RWPE2 (cell line): ENCODE results near the gene MYO18B.
"Not testable (repeated sequence)": the region's sequence is repeated elsewhere in the genome, so short reads cannot be mapped to it uniquely, and the experiment has no call there.

Source experiments
- ATAC-seq: fragments of 200-7000 bp; cut with Tn5 transposase; 3 replicates; pipeline ENCODE4 v1.9.1; 2021; ENCODE audit warnings: low read depth
- DNase-seq: peaks from one replicate; pipeline ENCODE4 v3.0.0-alpha.2; 2020; ENCODE audit warnings: low spot score
- H3K27ac ChIP-seq: fragments of 450-650 bp; 2 replicates; pipeline ENCODE4 v1.5.1; 2017; ENCODE audit warnings: mild to moderate bottlenecking; ENCODE audit not compliant: poor library complexity, severe bottlenecking
- H3K27me3 ChIP-seq: fragments of 250-450 bp; sonication (Bioruptor Pico); 2 replicates; pipeline ENCODE4 v1.5.1; 2021; ENCODE audit warnings: mild to moderate bottlenecking, moderate library complexity; ENCODE audit not compliant: insufficient read depth, poor library complexity, severe bottlenecking
- H3K36me3 ChIP-seq: fragments of 250-450 bp; sonication (Bioruptor Pico); 2 replicates; pipeline ENCODE4 v1.5.1; 2020; ENCODE audit warnings: low read depth, mild to moderate bottlenecking, moderate library complexity
- H3K4me1 ChIP-seq: fragments of 250-450 bp; sonication (Bioruptor Pico); 2 replicates; pipeline ENCODE4 v1.5.1; 2021; ENCODE audit warnings: mild to moderate bottlenecking, moderate library complexity; ENCODE audit not compliant: insufficient read depth, poor library complexity, severe bottlenecking
- H3K4me3 ChIP-seq: fragments of 250-450 bp; sonication (Bioruptor Pico); 2 replicates; pipeline ENCODE4 v1.5.1; 2021; ENCODE audit warnings: mild to moderate bottlenecking, moderate library complexity; ENCODE audit not compliant: severe bottlenecking
- H3K9me3 ChIP-seq: fragments of 250-450 bp; sonication (Bioruptor Pico); 2 replicates; pipeline ENCODE4 v1.5.1; 2021; ENCODE audit warnings: mild to moderate bottlenecking, moderate library complexity; ENCODE audit not compliant: severe bottlenecking
- TF ChIP-seq, protein P1 (sequence below): fragments of 450-650 bp; IDR thresholded peaks from one replicate; pipeline ENCODE4 v1.5.1; 2017; ENCODE audit warnings: mild to moderate bottlenecking, moderate library complexity; ENCODE audit not compliant: poor library complexity, severe bottlenecking

MYO18B gene

DNA sequence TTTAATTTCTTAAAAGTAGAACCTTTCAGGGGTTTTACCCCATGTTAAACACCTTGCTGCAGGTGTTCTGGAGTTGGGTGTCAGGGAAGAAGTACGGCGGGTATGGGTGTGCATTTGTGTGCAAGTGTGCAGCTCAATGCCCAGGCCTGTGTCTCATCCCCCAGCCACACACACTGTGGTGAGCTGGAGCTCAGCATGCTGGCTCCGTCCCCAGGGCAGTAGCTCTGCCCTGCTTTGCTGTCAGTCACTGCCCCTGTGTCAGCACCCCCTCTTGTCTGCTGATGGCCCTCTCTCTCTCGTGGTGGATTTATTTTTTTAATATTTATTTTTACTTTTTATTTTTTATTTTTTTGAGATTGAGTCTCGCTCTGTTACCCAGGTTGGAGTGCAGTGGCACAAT is 35.8 kb upstream of the MYO18B start:
- TF ChIP-seq, protein P1, sequence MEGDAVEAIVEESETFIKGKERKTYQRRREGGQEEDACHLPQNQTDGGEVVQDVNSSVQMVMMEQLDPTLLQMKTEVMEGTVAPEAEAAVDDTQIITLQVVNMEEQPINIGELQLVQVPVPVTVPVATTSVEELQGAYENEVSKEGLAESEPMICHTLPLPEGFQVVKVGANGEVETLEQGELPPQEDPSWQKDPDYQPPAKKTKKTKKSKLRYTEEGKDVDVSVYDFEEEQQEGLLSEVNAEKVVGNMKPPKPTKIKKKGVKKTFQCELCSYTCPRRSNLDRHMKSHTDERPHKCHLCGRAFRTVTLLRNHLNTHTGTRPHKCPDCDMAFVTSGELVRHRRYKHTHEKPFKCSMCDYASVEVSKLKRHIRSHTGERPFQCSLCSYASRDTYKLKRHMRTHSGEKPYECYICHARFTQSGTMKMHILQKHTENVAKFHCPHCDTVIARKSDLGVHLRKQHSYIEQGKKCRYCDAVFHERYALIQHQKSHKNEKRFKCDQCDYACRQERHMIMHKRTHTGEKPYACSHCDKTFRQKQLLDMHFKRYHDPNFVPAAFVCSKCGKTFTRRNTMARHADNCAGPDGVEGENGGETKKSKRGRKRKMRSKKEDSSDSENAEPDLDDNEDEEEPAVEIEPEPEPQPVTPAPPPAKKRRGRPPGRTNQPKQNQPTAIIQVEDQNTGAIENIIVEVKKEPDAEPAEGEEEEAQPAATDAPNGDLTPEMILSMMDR, result no peak
- Histone ChIP-seq H3K27ac (no peak overlapping the region), H3K36me3 (no peaks in the 10 kb centered on the region), H3K4me3 (no peak overlapping the region), H3K9me3 (no peaks in the 10 kb centered on the region), H3K27me3 (no peaks in the 10 kb centered on the region), H3K4me1 (no peaks in the 10 kb centered on the region)
- DNase-seq, result no peak
- ATAC-seq, result no peak

DNA sequence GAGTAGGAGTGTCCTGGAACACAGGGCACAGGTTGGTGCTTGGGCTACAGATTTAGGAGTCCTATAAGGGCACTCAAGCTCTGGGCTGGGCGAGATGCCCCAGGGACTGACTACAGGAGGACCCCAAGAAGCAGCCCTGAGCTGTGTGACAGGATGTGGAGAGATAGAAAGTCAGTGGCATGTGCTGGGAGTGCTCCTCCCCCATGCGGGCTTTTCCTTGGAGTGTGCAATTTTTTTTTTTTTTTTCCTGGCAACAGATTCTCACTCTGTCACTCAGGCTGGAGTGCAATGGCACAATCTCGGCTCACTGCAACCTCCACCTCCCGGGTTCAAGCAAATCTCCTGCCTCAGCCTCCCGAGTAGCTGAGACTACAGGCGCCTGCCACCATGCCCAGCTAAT is 33.6 kb upstream of the MYO18B start:
- H3K9me3 ChIP-seq, H3K36me3 ChIP-seq, DNase-seq, H3K4me3 ChIP-seq, H3K27me3 ChIP-seq, H3K4me1 ChIP-seq, H3K27ac ChIP-seq, ATAC-seq: not testable (repeated sequence)

DNA sequence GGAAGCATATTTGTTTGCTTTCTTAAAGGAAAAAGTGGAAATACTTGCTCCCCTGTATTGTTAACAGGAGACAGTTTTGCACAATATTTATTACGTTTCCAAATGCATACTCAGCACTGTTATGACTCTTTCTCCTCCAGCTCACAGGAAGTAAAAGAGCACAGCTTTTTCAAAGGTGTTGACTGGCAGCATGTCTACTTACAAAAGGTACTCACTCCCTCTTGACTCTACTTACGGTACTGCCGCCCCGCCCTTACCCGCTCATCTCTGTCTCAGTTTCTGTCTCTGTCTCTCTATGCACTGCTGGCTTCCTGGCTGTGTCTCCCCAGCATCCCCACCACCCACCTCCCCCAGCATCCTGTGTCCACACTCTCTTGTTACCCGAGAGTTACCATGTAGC is 32.2 kb upstream of the MYO18B start:
- DNase-seq, result no peak
- Histone ChIP-seq H3K4me3 (no peak overlapping the region), H3K4me1 (no peaks in the 10 kb centered on the region), H3K27me3 (no peaks in the 10 kb centered on the region), H3K27ac (no peak overlapping the region), H3K9me3 (no peaks in the 10 kb centered on the region), H3K36me3 (no peaks in the 10 kb centered on the region)
- TF ChIP-seq, protein P1, result no peak
- no peak for ATAC-seq

DNA sequence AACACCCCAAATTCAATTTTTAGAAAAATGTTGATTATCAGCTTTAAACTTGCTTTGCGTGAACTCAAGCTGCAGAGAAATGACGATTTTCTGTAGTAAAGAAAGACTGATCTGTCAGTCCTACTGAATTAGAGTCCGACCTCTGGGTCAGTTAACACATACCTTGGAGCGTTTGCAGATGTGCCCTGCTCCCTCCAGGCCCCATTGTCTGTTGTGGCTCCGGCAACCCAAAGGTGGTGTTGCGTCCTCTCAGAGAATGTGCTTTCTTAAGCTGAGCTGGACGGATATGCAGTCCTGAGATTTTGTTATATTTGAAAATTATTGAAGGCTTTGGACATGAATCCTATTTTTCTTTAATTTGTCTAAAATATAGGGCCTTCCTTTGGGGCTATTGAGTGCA is 31.5 kb upstream of the MYO18B start:
- DNase-seq, result no peak
- no peak overlapping the region for H3K4me3 ChIP-seq

DNA sequence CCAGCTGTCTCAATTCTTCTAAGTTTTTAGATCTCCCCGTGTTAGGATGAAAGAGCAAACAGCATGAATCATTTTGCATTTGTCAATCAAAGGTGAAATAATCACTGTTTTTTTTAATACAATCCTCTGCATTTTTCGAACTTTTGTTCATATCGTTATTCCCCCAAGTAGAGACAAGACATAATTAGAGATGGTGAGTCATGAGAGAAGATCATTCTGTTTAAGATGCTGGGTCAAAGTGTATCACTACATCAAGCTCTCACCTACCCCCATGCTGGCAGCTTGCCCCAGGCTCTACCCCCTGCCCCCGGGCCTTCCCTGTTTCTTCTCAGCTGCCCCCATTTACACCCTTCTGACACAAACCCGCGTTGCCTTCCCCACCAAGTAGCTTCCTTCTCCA is 30.5 kb upstream of the MYO18B start:
- no peak overlapping the region for H3K4me3 ChIP-seq
- H3K4me1 ChIP-seq, result no peaks in the 10 kb centered on the region
- ATAC-seq, result no peak
- TF ChIP-seq, protein P1, result no peak
- no peaks in the 10 kb centered on the region for H3K36me3 ChIP-seq
- H3K27me3 ChIP-seq, result no peaks in the 10 kb centered on the region
- H3K9me3 ChIP-seq, result no peaks in the 10 kb centered on the region
- H3K27ac ChIP-seq, result no peak overlapping the region
- DNase-seq, result no peak

More for the DNA sequence above, 31.5 kb upstream of the MYO18B start:
- no peak for ATAC-seq
- H3K27me3 ChIP-seq, result no peaks in the 10 kb centered on the region
- H3K36me3 ChIP-seq, result no peaks in the 10 kb centered on the region
- H3K27ac ChIP-seq, result no peak overlapping the region
- H3K9me3 ChIP-seq, result no peaks in the 10 kb centered on the region
- TF ChIP-seq, protein P1, result no peak
- H3K4me1 ChIP-seq, result no peaks in the 10 kb centered on the region
